Dermis microvascular lymphatic vessel endothelial cell (primary cell): ENCODE measurements around the gene ANKFY1. TPM values are rescaled to one million over a fixed set of nuclear protein-coding genes. Genes with fewer than 3 reads are reported as not detected.

Experiments
- DNase-seq, 2 donors: peaks; one replicate each; pipeline versions ENCODE4 v3.0.0 to v3.0.0-alpha.2; 2010; ENCODE audit warnings: low read depth in 2 of 2
- total RNA-seq: library from RNA; depleted of rRNA; stranded (reverse); fragments of >200 nt; gene quantifications from 2 replicates; pipeline ENCODE4 v1.2.1, GENCODE V29; 2014

Gene ANKFY1
- total RNA-seq, 1 donor from 2014 or later, result 21.7 TPM

DNA sequence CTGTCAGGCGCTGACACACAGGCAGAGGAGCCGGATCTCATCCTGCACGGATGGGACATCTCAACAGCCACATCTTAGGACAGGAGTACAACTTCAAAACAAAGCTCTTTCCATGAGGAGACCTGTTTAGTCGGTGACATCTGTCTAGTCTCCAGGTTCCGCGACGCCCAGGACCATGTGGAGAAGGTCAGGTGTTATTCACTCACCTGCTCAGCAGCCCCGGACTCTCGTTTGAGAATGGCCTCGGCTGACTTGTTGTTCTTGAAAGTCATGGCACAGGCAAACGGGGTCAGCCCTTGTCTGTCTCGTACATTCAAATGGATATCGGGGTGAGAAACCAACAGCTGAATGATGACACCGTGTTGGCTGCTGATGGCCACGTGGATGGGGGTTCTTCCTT, 85.1 kb downstream of the ANKFY1 start:
- DNase-seq, result no peak

DNA sequence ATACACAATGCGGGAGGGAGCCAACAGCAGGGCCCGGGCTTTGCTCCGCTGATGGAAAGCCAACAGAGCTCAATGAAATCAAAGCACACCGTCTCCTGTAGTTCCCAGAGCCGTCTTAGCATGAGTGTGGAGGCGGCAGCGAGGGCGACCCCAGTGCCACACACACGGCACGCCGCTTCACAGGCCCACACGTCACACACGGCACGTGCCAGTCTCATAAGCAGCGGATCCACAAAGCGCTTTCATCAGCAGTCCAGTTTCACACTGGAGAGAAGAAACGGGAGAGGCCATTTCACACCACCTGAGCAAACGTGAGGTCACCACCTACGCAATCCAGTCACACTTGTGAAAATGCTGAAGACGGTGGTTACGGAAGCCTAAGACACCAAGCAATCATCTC, 86.0 kb downstream of the ANKFY1 start:
- DNase-seq, result no peak

- no peak for DNase-seq
Observed at GRCh38 chr17:4176808-4177472, 86.8 kb downstream of the ANKFY1 start.

DNA sequence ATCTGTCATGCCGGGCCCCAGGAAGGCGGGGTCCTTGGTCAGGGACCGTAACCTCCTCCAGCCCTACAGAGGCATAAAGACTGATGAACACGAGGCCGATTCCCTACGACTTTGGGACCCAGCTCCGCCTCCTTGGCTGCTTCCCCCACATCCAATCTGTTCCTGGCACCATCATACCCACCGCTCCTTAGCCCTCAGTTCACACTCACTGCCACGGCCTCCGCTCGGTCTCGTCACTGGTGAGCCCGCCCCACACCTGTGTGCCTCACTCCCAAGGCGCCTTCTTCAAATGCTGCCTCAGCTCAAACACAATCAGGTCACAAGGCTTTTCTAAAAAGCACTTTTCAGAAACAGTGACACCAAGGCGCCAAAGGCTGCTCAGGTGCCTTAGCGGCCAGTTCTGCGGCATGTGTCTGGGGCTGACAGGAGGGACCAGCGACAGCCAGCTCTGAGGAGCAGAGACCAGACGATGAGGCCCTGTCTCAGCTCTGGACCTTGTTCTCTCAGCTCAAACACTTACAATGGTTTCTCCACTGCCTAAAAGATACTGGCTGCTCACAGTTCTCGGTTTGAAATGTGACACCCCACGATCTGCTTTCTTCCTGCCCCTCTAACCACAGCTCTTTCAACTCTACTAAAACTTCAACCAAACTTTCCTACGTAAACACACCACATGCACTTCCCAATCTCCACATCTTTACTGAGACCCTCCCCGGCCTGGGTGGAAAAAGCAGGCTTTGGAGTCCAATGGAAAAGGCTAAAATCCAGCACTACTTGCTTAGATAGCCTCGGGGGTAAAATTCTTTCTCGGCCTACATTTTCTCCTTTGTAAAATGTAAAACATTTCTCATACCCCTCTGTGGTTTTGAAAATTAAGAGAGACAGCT, 87.6 kb downstream of the ANKFY1 start:
- DNase-seq, result no peak

DNA sequence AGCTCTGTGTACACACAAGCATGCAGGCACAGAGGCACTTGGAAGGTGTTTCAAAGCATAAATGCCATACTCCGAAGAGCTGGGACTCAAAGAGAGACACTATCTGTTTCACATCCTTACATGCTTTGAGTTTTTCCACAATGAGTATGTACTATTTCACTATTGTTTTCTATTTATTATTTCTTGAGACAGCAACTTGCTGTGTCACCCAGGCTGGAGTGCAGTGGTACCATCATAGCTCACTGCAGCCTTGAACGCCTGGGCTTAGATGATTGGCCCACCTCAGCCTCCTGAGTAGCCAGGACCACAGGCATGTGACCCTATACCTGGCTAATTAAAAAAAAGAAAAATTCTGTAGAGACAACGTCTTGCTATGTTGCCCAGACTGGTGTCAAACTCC, 89.2 kb downstream of the ANKFY1 start:
- no peak for DNase-seq

GRCh38 chr17:4173781-4174180, 90.0 kb downstream of the ANKFY1 start:
- DNase-seq, result no peak

- DNase-seq, result no peak
Observed at GRCh38 chr17:4172356-4172755, 91.4 kb downstream of the ANKFY1 start.

DNA sequence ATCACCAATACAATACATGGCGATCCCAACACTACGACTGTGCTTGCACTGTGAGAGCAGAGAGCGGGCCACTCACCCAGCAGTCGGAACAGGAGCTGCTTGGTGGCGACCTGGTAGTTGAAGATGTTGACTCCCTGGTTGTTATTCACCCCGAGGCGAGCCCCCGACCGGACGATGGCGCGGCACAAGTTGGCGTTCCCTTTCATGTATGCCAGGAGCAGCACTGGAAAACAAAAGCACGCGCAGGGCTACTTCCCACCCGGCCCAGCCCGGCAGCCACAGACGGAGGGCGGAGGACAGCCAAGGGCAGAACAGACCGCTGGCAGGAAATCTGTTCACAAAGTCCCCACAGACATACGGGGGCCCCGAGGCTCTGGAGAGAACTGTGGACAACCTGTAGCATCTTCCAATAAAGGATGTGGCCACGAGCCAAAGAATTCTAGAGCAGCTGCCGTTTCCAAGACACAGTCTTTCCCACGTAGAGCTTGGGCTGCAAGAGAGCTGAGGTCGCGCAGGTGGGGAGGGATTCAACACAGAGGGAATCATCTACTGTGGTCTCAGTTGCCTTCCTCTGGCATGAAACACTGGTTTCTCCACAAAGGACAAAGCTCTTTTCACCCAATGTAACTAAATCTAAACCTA, 93.0 kb downstream of the ANKFY1 start:
- no peak for DNase-seq

DNA sequence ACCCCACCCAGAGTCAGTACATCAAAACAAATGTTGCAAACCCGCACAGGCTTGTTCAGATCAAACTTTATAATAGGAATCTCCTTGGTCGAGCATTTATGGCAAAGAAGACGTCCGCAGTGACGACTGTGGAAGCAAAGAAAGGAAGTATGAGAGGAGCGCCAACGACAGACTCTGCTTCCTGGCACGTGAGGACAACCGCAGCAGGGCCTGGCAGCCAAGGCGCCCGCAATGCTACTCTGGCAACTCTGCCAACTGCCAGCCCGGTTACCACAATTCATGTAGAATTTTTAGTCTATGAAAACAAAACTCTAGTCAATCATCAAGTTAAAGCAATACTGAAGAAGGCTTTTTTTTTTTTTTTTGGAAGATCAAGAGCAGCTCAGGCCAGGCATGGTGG, 96.0 kb downstream of the ANKFY1 start:
- no peak for DNase-seq

- no peak for DNase-seq
Observed at GRCh38 chr17:4166419-4166818, 97.4 kb downstream of the ANKFY1 start.

DNA sequence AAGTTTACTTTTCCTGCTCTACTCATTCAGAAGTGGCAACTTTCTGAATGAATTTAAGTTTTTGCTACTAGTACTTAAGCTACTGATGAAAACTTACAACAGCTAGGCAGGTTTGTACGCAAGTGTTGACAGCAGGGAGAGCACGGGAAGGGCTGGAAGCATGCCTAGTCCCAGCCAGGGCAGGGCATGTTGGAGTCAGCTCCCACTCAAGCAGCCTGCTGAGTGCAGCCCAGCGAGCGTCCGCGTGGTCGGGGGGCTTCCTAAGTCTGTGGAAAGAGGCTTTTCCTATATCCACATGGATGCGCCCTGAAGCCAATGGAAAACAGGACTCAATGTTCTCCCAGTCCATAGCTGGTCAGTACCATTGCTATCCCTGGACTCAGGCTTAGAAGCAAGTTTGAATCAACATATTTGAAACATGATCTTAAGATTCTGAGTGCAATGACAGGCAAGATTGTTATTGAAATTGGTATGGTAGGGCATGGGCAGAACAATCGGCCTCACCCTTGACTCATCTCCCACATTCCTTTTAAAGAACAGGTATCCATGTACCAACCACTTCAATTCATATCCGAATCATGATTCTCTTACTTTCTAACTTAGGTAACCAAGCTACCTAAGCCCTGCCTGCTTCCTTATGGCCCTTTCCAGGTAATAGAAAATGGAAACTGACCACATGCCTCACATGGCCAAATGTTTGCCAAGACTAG, 98.3 kb downstream of the ANKFY1 start:
- DNase-seq, result no peak

DNA sequence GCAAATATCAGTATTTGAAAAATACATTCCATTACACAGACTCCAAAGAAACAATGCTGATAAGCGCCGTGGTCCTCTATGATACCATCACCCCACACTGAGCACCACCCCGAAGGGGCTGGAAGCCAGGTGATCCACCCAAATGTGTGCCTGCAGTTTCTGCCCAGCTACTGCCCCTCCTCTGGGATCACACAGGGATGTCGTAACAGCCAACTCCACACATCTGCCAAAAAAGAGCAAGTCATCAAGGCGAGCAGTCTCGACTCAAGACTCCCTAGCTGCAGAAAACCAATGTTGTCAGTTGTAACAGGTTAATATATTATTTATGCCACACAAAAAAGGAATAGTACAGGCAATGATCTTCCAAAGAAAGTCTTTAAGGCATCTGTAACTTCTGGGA, 99.8 kb downstream of the ANKFY1 start:
- DNase-seq, result no peak

DNA sequence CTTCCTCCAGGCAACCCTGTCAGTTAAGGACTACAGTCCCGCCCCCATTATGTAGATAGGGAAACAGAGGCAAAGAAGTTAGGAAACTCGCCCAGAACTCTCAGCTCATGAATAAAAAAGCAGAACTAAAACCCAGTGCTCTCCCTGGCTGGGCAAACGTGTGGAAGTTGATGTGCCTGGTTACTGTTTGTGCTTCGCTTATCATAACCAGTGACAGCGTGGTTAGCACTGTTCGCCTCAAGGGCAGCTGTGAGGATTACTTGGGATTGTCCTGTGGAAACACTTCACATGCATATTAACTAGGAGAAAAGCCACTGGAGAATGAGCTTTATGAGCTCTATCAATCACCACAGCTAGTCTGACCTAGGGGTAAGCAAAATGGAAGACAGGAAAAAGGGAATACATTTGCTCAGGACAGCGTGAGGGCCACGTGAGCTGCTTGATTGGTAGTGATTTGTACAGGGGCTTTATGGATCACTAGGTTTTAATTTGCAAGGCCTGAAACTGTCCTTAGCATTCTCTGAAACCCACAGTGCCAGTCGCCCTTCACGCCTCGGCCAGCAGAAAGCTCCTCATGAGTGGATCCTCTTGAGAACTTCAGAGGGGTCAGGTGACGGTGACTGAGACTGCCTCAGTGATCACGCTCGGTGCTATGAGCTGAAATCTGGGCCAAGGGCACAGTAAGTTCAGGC, 100.9 kb downstream of the ANKFY1 start:
- no peak for DNase-seq

DNA sequence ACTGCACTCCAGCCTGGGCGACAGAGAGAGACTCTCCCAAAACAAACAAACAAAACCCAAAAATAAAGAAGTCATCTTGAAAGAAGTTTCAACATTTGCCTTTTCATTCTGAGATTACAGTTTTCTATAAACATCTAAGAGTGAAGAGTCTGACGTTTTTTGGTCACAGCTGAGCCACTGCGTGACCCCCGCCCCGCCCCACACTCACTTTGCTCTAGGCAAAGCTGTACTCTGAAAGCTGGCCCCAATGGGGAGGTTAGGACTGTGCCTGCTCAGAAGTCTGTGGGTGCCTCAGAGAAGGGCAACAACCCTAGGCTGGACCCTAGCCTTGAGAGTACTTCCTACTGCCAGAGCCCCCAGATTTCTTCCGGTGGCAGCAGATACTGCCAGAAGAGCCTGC, 101.5 kb downstream of the ANKFY1 start:
- no peak for DNase-seq

DNA sequence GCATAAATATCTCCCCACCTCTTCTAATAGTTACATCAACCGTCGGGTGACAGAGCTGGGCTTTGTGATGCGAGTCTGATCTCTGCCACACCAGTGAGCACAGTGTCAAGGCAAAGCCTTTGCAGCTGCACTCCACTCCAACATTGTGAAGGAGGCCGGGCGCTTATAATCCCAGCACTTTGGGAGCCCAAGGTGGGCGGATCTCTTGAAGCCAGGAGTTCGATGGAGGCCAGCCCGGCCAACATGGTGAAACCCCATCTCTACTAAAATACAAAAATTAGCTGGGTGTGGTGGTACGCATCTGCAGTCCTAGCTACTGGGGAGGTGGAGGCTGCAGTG, 101.8 kb downstream of the ANKFY1 start:
- DNase-seq, result no peak

- DNase-seq, result peak in 1 of 2 donors; percentile 74
Observed at GRCh38 chr17:4161192-4161966, 102.4 kb downstream of the ANKFY1 start.

DNA sequence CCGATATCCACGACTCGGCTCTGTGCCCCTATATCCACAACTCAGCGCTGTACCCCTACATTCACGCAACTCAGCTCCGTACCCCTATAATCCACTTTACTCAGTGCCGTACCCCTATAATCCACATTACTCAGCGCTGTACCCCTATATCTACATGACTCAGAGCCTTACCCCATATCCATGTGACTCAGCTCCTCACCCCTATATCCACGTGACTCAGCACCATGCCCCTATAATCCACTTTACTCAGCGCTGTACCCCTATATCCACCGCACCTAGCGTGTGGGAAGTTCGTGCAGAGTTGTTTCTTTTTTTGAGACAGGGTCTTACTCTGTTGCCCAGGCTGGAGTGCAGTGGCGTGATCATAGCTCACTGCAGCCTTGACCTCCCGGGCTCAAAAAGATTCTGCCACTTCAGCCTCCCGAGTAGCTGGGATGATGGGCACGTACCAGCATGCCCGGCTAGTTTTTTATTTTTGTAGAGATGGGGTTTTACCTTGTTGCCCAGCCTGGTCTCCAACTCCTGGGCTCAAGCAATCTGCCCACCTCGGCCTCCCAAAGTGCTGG, 103.4 kb downstream of the ANKFY1 start:
- DNase-seq, result no peak

GRCh38 chr17:4159761-4160160, 104.0 kb downstream of the ANKFY1 start:
- DNase-seq, result no peak

GRCh38 chr17:4157618-4158333, 106.0 kb downstream of the ANKFY1 start:
- DNase-seq, result no peak
